Mucosa of stomach (tissue), 1 donor: ENCODE measurements around the gene CCDC13.

ENCODE experiments used
- H3K27me3 ChIP-seq: one replicate; pipeline ENCODE4 v1.7.0; 2013; ENCODE audit warnings: mild to moderate bottlenecking, low read length; ENCODE audit not compliant: control insufficient read depth, insufficient read depth
- H3K36me3 ChIP-seq: one replicate; pipeline ENCODE4 v1.7.0; 2013; ENCODE audit warnings: low read length; ENCODE audit not compliant: control insufficient read depth, insufficient read depth
- H3K4me1 ChIP-seq: one replicate; pipeline ENCODE4 v1.7.0; 2013; ENCODE audit warnings: mild to moderate bottlenecking, low read length; ENCODE audit not compliant: control insufficient read depth, insufficient read depth
- H3K4me3 ChIP-seq: one replicate; pipeline ENCODE4 v1.7.0; 2013; ENCODE audit warnings: low read length
- H3K9ac ChIP-seq: one replicate; pipeline ENCODE4 v1.7.0; 2013; ENCODE audit warnings: mild to moderate bottlenecking, low read length, moderate library complexity
- H3K9me3 ChIP-seq: one replicate; pipeline ENCODE4 v1.7.0; 2013; ENCODE audit warnings: mild to moderate bottlenecking, low read length, moderate library complexity; ENCODE audit not compliant: control insufficient read depth
- donor health status: Pancreatic carcinoma.

CCDC13 gene

GRCh38 chr3:42747581-42747980 lies 25.5 kb downstream of the CCDC13 start:
- Histone ChIP-seq H3K36me3 (no peaks in the 10 kb centered on the region), H3K9me3 (no peaks in the 10 kb centered on the region), H3K27me3 (no peaks in the 10 kb centered on the region), H3K4me1 (peaks cover 9% of the 10 kb centered on the region), H3K9ac (no peak overlapping the region), H3K4me3 (no peak overlapping the region)

- Histone ChIP-seq H3K4me3 (no peak overlapping the region), H3K4me1 (peaks cover 9% of the 10 kb centered on the region), H3K36me3 (no peaks in the 10 kb centered on the region), H3K9ac (no peak overlapping the region), H3K9me3 (no peaks in the 10 kb centered on the region), H3K27me3 (no peaks in the 10 kb centered on the region)
Observed at GRCh38 chr3:42746455-42747450, 26.3 kb downstream of the CCDC13 start.

GRCh38 chr3:42745776-42746454 lies 27.1 kb downstream of the CCDC13 start:
- Histone ChIP-seq H3K4me3 (no peak overlapping the region), H3K9ac (no peak overlapping the region), H3K36me3 (no peaks in the 10 kb centered on the region), H3K4me1 (peaks cover 9% of the 10 kb centered on the region), H3K9me3 (no peaks in the 10 kb centered on the region), H3K27me3 (no peaks in the 10 kb centered on the region)

GRCh38 chr3:42745291-42745745 lies 27.7 kb downstream of the CCDC13 start:
- H3K9me3 ChIP-seq, result no peaks in the 10 kb centered on the region
- no peaks in the 10 kb centered on the region for H3K36me3 ChIP-seq
- H3K27me3 ChIP-seq, result no peaks in the 10 kb centered on the region
- no peak overlapping the region for H3K4me3 ChIP-seq
- peaks cover 9% of the 10 kb centered on the region for H3K4me1 ChIP-seq
- H3K9ac ChIP-seq, result no peak overlapping the region

- Histone ChIP-seq H3K9ac (no peak overlapping the region), H3K27me3 (no peaks in the 10 kb centered on the region), H3K36me3 (no peaks in the 10 kb centered on the region), H3K4me1 (peaks cover 9% of the 10 kb centered on the region), H3K9me3 (no peaks in the 10 kb centered on the region), H3K4me3 (no peak overlapping the region)
Observed at GRCh38 chr3:42743204-42743995, 29.7 kb downstream of the CCDC13 start.

GRCh38 chr3:42742688-42743087 lies 30.4 kb downstream of the CCDC13 start:
- Histone ChIP-seq H3K36me3 (no peaks in the 10 kb centered on the region), H3K27me3 (no peaks in the 10 kb centered on the region)

GRCh38 chr3:42742259-42742658 lies 30.8 kb downstream of the CCDC13 start:
- no peak overlapping the region for H3K9ac ChIP-seq
- H3K4me1 ChIP-seq, result peaks cover 9% of the 10 kb centered on the region
- no peak overlapping the region for H3K4me3 ChIP-seq
- no peaks in the 10 kb centered on the region for H3K36me3 ChIP-seq
- no peaks in the 10 kb centered on the region for H3K27me3 ChIP-seq
- H3K9me3 ChIP-seq, result no peaks in the 10 kb centered on the region

More at GRCh38 chr3:42742688-42743087, 30.4 kb downstream of the CCDC13 start:
- Histone ChIP-seq H3K4me3 (no peak overlapping the region), H3K9me3 (no peaks in the 10 kb centered on the region), H3K9ac (no peak overlapping the region), H3K4me1 (peaks cover 9% of the 10 kb centered on the region)

GRCh38 chr3:42741796-42742195 lies 31.3 kb downstream of the CCDC13 start:
- Histone ChIP-seq H3K36me3 (no peaks in the 10 kb centered on the region), H3K27me3 (no peaks in the 10 kb centered on the region), H3K9me3 (no peaks in the 10 kb centered on the region), H3K4me3 (no peak overlapping the region), H3K9ac (no peak overlapping the region), H3K4me1 (peaks cover 9% of the 10 kb centered on the region)

GRCh38 chr3:42739401-42740158 lies 33.5 kb downstream of the CCDC13 start:
- Histone ChIP-seq H3K4me1 (no peaks in the 10 kb centered on the region), H3K36me3 (no peaks in the 10 kb centered on the region), H3K9ac (no peak overlapping the region), H3K27me3 (no peaks in the 10 kb centered on the region), H3K9me3 (no peaks in the 10 kb centered on the region), H3K4me3 (no peak overlapping the region)

- H3K27me3 ChIP-seq, result no peaks in the 10 kb centered on the region
- no peaks in the 10 kb centered on the region for H3K9me3 ChIP-seq
- no peaks in the 10 kb centered on the region for H3K4me1 ChIP-seq
- H3K9ac ChIP-seq, result no peak overlapping the region
- H3K4me3 ChIP-seq, result no peak overlapping the region
- H3K36me3 ChIP-seq, result no peaks in the 10 kb centered on the region
Observed at GRCh38 chr3:42736531-42736930, 36.5 kb downstream of the CCDC13 start.

- H3K36me3 ChIP-seq, result no peaks in the 10 kb centered on the region
- no peaks in the 10 kb centered on the region for H3K4me1 ChIP-seq
- no peaks in the 10 kb centered on the region for H3K27me3 ChIP-seq
- no peak overlapping the region for H3K4me3 ChIP-seq
- no peak overlapping the region for H3K9ac ChIP-seq
- H3K9me3 ChIP-seq, result no peaks in the 10 kb centered on the region
Observed at GRCh38 chr3:42736081-42736480, 37.0 kb downstream of the CCDC13 start.
